Right renal pelvis (tissue), 4 donors: ENCODE measurements around the gene LINC00237. TPM values are rescaled to one million over a fixed set of nuclear protein-coding genes. Genes with fewer than 3 reads are reported as not detected.

ENCODE experiments used
- DNase-seq, 4 donors: peaks; one replicate each; pipeline ENCODE4 v3.0.0-alpha.2; 2013; ENCODE audit warnings: low read depth in 4 of 4, low spot score in 3 of 4, missing footprints in 1 of 4
- polyA plus RNA-seq, 4 donors: library from polyadenylated mRNA; unstranded; fragments of 120-200 nt; gene quantifications; one replicate each; pipeline ENCODE4 v1.2.1, GENCODE V29; 2013; ENCODE audit not compliant: insufficient read length in 4 of 4

LINC00237 gene
- polyA plus RNA-seq, 4 donors = not detected

- no peak for DNase-seq
Measured at GRCh38 chr20:21052241-21052640, 53.9 kb downstream of the LINC00237 start.

GRCh38 chr20:21050710-21051109 lies 55.4 kb downstream of the LINC00237 start:
- no peak for DNase-seq

- no peak for DNase-seq
Measured at GRCh38 chr20:21049305-21049828, 56.8 kb downstream of the LINC00237 start.

DNA sequence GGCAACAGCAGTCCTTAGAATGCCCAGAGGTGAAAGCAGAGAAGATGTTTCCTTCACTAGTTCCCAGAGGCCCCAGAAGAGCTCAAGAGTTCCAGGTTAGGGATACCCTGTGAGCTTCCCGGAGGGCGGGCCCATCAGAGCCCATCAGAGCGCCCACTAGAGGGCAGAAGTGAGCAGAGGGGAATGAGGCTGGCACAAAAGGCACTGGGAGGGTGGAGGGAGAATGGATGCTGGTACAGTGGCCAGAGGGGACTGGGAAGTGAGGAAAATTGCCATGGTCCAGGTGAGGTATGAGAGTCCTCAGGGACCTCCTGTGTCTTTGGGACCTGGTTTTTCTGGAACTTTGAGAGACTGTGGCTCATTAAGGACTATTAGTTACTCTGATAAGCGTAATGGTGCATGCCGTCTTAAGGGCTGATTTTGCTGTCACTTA lies 57.3 kb downstream of the LINC00237 start:
- DNase-seq = no peak

GRCh38 chr20:21047981-21048380 lies 58.2 kb downstream of the LINC00237 start:
- DNase-seq = no peak

GRCh38 chr20:21046413-21047070 lies 59.6 kb downstream of the LINC00237 start:
- no peak for DNase-seq

Other genes starting within 250 kb of the LINC00237 start
- gene KIZ, start 19.7 kb upstream of the LINC00237 start, polyA plus RNA-seq = 10 to 100 TPM; 29.3 to 36.7 (median 32.5) TPM
- 100 to 1,000 TPM in 2 of 4 donors, 10 to 100 TPM in 2; 88.5 to 109 (median 102) TPM for gene XRN2, start 197.0 kb upstream of the LINC00237 start, polyA plus RNA-seq